ENCODE data around the gene EDN2. TPM values are rescaled to one million over a fixed set of nuclear protein-coding genes. Genes with fewer than 3 reads are reported as not detected.
A peak's percentile ranks its signal among the peaks of the same experiment; 100 is the strongest.

The EDN2 gene
- total RNA-seq, 1 donor from 2014 or later = not detected

DNA sequence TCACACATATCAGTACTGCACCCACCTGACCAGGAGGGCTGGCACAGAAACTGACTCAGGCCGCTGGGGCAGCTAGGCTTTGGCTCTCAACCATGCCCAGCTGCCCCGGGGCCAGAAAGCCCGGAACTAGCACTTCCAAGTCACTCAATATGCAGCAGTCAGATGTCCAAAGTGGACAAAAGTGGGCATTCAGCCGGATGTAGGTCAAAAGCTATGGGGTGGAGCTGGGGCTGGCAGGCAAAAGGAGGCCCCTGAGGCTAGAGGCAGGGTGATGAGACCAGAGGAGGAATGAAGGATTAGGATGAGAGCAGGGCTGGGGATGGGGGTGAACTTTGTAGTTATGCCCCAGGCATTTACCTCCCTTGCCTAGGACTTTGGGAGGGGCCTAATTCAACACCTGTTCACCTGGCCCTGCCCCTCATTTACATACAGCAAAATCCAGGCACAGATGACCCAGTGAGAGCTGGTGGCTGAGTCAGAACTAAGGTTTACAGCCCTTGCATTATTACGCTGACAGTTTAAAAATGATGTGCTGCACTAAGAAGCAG is 30.7 kb upstream of the EDN2 start:
- Histone ChIP-seq H3K4me3 (ENCODE audit: low read depth, low read length) (no peak overlapping the region), H3K27me3 (ENCODE audit: control insufficient read depth, insufficient read depth, low read length) (no peaks in the 10 kb centered on the region), H3K36me3 (ENCODE audit: control insufficient read depth, insufficient read depth, low read length) (peaks cover 2% of the 10 kb centered on the region)
- TF ChIP-seq CTCF (IDR thresholded peaks at IDR 0.05; ENCODE audit: insufficient read depth, low read length, poor library complexity, severe bottlenecking) = no peak
- DNase-seq (ENCODE audit: low read depth) = no peak

DNA sequence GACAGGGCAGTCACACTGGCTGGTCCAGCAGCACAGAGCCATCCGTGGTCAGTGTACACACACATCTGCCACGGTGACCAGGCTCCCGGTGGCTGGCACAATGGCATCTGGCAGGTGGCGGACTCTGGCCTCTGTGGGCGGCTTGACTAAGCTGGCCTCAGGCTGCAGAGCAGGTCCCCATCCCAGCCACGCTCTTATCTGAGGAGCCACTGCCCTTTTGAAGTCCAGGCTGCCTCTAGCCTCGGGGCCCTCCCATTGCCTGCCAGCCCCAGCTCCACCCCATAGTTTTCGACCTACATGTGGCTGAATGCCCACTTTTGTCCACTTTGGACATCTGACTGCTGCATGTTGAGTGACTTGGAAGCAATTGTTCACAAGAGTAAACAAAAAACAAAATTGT is 29.9 kb upstream of the EDN2 start:
- TF ChIP-seq CTCF (IDR thresholded peaks at IDR 0.05; ENCODE audit: insufficient read depth, low read length, poor library complexity, severe bottlenecking) = no peak
- H3K4me3 ChIP-seq (ENCODE audit: low read depth, low read length) = no peak overlapping the region
- H3K27me3 ChIP-seq (ENCODE audit: control insufficient read depth, insufficient read depth, low read length) = no peaks in the 10 kb centered on the region
- H3K36me3 ChIP-seq (ENCODE audit: control insufficient read depth, insufficient read depth, low read length) = peaks cover 2% of the 10 kb centered on the region
- no peak for DNase-seq (ENCODE audit: low read depth)

- Histone ChIP-seq H3K4me3 (ENCODE audit: low read depth, low read length) (no peak overlapping the region), H3K36me3 (ENCODE audit: control insufficient read depth, insufficient read depth, low read length) (peaks cover 2% of the 10 kb centered on the region), H3K27me3 (ENCODE audit: control insufficient read depth, insufficient read depth, low read length) (no peaks in the 10 kb centered on the region)
- DNase-seq (ENCODE audit: low read depth) = no peak
- TF ChIP-seq CTCF (IDR thresholded peaks at IDR 0.05; ENCODE audit: insufficient read depth, low read length, poor library complexity, severe bottlenecking) = peak; percentile 33
These were observed 28.9 kb upstream of the EDN2 start for GRCh38 chr1:41513383-41513735.

GRCh38 chr1:41512701-41513382 is 28.4 kb upstream of the EDN2 start:
- TF ChIP-seq CTCF (IDR thresholded peaks at IDR 0.05; ENCODE audit: insufficient read depth, low read length, poor library complexity, severe bottlenecking) = no peak
- Histone ChIP-seq H3K4me3 (ENCODE audit: low read depth, low read length) (no peak overlapping the region), H3K27me3 (ENCODE audit: control insufficient read depth, insufficient read depth, low read length) (no peaks in the 10 kb centered on the region), H3K36me3 (ENCODE audit: control insufficient read depth, insufficient read depth, low read length) (peaks cover 2% of the 10 kb centered on the region)
- no peak for DNase-seq (ENCODE audit: low read depth)

DNA sequence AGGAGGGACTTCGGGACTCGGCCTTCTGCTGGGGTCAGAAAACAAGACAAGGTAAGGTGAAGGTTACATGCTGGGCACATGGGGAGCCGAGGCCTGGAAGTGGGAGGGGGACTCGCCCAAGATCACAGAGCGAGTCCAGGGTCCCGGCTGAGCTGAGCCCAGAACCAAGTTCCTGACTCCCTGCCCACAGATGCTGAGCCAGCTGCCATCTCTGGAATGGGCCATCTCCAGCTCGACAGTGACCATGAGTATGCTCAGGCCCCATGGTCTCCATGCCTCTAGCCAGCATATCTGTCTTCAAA is 26.7 kb upstream of the EDN2 start:
- Histone ChIP-seq H3K36me3 (ENCODE audit: control insufficient read depth, insufficient read depth, low read length) (peaks cover 2% of the 10 kb centered on the region), H3K27me3 (ENCODE audit: control insufficient read depth, insufficient read depth, low read length) (no peaks in the 10 kb centered on the region), H3K4me3 (ENCODE audit: low read depth, low read length) (no peak overlapping the region)
- DNase-seq (ENCODE audit: low read depth) = no peak
- no peak for TF ChIP-seq CTCF (IDR thresholded peaks at IDR 0.05; ENCODE audit: insufficient read depth, low read length, poor library complexity, severe bottlenecking)

All from kidney epithelial cell (primary cell).